GM13976 (cell line): Measurements from ENCODE around the gene CALY.

Source experiments
- DNase-seq: peaks from one replicate; pipeline ENCODE4 v3.0.0; 2012; ENCODE audit warnings: low spot score
- in situ Hi-C: fragments of 300-500 bp; cut with MboI; formaldehyde crosslinking; loops from one replicate; pipeline ENCODE4 v1.12.0; 2022; ENCODE audit warnings: low sequenced_read_pairs, mixed read lengths, inconsistent platforms; ENCODE audit not compliant: unreplicated experiment
- TF ChIP-seq, protein P1 (sequence below): IDR thresholded peaks from 2 replicates; pipeline ENCODE4 v1.5.1; 2012; ENCODE audit warnings: borderline replicate concordance, mild to moderate bottlenecking; ENCODE audit not compliant: insufficient read depth; ENCODE audit errors: extremely low read depth, missing control alignments, control extremely low read depth

CALY gene

DNA sequence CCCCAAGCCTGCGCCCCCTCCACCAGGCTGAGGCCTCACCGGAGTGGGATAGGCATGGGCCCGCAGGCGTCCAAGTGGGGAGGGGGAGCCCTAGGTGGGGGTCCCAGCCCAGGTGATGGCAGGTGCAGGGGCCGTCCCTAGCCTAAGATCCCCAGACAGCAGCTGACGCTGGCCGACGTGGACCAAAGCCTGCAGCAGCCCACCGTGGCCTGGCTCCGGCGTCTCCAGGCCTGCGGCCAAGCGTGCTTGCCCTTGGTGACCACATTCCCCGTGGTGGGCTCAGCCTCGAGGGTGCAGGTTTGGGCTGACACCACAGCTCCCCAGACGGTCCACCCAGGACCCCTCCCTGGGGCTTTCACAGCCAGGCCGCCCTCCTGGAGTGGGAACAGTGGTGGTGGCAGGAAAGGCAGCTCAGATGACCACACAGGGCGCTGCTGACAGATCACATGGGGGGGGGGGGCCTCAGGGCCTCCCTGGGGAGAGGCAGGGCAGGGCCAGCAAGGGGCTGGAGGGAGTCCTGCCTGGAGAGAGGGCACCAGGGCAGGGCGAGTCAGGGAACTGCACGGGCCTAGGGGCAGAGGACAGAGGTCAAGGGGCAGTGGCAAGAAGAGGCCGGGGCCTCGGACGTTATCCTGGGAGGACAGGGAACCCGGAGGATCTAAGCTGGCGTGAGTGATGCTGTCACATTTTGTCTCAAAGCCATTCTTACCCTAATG, 59.3 kb downstream of the CALY start:
- in situ Hi-C loops, result no loop called here
- no peak for DNase-seq
- TF ChIP-seq, protein P1, sequence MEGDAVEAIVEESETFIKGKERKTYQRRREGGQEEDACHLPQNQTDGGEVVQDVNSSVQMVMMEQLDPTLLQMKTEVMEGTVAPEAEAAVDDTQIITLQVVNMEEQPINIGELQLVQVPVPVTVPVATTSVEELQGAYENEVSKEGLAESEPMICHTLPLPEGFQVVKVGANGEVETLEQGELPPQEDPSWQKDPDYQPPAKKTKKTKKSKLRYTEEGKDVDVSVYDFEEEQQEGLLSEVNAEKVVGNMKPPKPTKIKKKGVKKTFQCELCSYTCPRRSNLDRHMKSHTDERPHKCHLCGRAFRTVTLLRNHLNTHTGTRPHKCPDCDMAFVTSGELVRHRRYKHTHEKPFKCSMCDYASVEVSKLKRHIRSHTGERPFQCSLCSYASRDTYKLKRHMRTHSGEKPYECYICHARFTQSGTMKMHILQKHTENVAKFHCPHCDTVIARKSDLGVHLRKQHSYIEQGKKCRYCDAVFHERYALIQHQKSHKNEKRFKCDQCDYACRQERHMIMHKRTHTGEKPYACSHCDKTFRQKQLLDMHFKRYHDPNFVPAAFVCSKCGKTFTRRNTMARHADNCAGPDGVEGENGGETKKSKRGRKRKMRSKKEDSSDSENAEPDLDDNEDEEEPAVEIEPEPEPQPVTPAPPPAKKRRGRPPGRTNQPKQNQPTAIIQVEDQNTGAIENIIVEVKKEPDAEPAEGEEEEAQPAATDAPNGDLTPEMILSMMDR, result no peak

DNA sequence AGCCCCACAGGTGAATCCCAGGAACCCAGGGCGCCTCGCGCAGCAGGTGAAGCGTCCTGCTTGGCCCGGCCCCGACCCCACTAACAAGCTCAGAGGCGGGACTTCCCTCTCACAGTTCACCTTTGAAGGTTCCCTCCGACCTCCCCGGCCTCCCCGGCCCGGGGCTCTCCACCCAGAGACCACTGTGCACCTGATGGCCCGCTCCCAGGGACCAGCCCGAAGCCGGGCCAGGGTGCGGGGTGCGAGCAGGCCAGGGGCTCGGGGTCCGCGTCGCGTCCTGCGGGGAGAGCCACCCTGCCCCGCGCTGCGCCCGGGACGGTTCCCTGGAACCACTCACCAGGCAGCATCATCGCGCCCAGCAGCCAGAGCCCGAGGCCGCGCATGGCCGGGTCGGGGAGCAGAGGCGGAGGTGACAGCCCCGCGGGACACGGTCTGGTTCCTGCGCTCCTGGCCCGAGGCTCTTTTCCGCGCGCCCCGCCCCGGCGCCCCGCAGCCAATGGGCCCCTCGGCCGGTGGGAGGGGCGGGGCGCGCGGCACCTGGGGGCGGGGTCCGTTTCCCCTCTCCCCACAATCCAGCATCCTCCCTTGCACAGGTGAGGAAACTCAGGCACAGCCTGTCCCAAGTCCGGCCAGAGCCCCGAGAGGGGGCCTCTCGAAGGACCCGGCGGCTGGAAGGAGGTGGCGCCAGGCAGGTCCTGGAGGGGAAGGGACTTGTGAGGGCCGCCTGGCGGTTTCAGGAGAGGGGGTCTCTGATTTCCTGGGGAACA, 60.1 kb downstream of the CALY start, which contains the start of gene ADAM8:
ADAM8 (minus strand) TSS at position 434 of the 767 bp plus-strand sequence; CDS start at position 383, 51 bp downstream.
- DNase-seq, result peak; percentile 94
- in situ Hi-C loops, result no loop called here
- TF ChIP-seq, protein P1, result no peak

DNA sequence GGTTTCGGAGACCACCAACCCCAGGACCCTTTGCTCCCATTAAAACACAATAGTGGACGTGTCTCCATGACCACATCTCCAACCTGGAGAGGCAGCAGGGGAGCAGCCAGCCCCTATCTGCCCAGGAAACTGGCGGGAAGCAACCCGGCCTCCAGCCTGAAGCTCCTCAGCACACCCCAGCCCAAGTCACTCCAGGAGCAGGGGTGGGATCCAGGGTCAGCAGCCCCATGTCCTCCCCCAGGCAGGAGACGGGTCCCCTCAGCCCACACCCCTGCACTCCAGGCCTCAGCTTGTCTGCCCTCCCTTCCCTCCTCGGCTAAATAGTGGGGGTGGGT, 60.6 kb downstream of the CALY start:
- in situ Hi-C loops, result no loop called here
- DNase-seq, result no peak
- TF ChIP-seq, protein P1, result no peak

DNA sequence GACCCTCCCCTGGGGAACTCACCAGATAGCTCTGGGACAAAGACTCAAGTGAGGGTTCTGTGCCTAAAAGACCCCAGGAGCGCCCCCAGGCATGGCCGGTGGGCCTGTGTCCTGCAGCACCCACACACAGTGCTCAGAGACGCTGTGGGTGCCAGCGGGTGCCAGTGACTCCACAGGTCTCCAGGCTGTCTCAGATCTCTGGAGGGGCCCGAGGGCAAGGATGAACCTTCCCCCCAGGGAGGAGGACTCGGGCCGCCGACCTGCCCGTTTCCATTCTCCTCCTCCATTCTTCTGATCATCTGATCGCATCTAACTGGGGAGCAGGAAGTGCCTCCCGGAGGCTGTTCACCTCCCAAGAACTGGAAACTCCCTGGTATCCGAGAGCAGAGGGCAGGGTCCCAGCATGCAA, 61.0 kb downstream of the CALY start:
- TF ChIP-seq, protein P1, result peak; percentile 20
- DNase-seq, result peak; percentile 72
- in situ Hi-C loops, result no loop called here

DNA sequence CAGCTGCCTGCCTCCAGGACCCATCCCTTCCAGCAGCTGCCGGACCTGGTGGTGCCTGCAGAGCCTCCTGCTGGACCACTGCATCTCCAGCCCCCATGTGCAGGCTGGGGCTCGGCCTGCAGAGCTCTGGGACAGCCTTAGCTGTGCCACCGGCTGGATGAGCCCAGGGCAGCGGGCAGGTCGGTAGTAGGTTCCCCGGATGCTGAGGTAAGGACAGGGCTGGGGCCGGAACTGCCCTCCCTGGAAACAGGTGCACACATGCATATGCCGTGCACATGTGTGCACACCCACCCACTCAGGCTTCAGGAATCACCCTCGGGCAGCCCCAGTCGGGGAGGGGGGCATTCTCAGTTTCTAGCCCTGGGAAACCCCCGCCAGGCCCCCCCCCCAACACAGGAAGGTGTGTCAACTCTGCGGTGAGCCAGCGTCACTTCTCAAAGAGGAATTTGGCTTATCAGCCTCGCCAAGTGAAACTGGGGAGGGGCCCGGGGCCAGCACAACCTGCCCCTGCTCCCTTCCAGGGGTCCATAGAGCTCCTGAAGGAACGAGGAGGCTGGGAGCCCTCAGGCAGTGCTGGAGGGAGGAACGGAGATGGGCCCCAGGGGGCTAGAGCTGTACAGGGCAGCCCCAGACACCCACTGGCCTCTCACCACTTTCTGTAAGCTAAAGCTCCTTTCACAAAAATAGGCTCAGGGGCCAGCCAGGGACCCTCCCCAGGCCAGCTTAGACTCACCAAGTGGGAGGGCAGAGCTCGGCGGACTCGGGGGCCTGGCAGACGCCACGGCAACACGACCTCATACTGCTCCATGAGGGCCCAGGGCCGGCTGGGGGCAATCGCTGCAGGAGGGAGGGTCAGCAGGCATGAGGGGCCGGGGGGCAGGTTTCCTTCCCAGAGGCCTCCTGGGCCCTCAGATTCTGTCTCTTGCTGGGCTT, 61.7 kb downstream of the CALY start:
- DNase-seq, result peak; percentile 90
- TF ChIP-seq, protein P1, result no peak
- in situ Hi-C loops, result no loop called here
